ENCODE results near the gene OVOL3.
"Not testable (repeated sequence)": the region's sequence is repeated elsewhere in the genome, so short reads cannot be mapped to it uniquely, and the experiment has no call there.

The OVOL3 gene

DNA sequence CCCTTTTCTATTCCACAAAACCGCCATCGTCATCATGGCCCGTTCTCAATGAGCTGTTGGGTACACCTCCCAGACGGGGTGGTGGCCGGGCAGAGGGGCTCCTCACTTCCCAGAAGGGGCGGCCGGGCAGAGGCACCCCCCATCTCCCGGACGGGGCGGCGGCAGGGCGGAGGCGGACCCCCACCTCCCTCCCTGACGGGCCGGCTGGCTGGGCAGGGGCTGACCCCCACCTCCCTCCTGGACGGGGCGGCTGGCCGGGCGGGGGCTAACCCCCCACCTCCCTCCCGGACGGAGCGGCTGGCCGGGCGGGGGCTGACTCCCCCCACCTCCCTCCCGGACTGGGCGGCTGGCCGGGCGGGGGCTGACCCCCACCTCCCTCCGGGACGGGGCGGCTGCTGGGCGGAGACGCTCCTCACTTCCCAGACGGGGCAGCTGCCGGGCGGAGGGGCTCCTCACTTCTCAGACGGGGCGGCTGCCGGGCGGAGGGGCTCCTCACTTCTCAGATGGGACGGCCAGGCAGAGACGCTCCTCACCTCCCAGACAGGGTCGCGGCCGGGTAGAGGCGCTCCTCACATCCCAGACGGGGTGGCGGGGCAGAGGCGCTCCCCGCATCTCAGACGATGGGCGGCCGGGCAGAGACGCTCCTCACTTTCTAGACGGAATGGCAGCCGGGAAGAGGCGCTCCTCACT lies 42.0 kb upstream of the OVOL3 start:
- H4K91ac ChIP-seq (ENCODE audit: low read depth, low read length, poor library complexity); H2AK5ac ChIP-seq (ENCODE audit: low read depth, low read length); H3K4me1 ChIP-seq (ENCODE audit: control insufficient read depth in 2 of 2, insufficient read depth in 1 of 2, low read depth in 1 of 2, low read length in 2 of 2); H3K9ac ChIP-seq (ENCODE audit: low read depth, low read length, poor library complexity); H3K23ac ChIP-seq (ENCODE audit: low read depth, low read length, poor library complexity); H3K4me2 ChIP-seq (ENCODE audit: insufficient read depth, low read length, poor library complexity, severe bottlenecking); H2AFZ ChIP-seq (ENCODE audit: low read length); H3K14ac ChIP-seq (ENCODE audit: low read length); H3K4me3 ChIP-seq (ENCODE audit: low read length in 2 of 2); H2BK120ac ChIP-seq (ENCODE audit: low read depth, low read length); H3K27me3 ChIP-seq (ENCODE audit: control insufficient read depth in 3 of 3, insufficient read depth in 3 of 3, low read depth in 1 of 3, low read length in 3 of 3); H3K4ac ChIP-seq (ENCODE audit: low read length); H2BK15ac ChIP-seq (ENCODE audit: low read length); H2BK12ac ChIP-seq (ENCODE audit: low read length); H3K9me3 ChIP-seq (replicated peaks in 1 of 2; ENCODE audit: control insufficient read depth in 2 of 2, insufficient read depth in 1 of 2, low read depth in 1 of 2, low read length in 2 of 2); H3K18ac ChIP-seq (ENCODE audit: low read length); H2BK5ac ChIP-seq (ENCODE audit: low read length); H4K8ac ChIP-seq (ENCODE audit: low read depth, low read length); H3K27ac ChIP-seq (replicated peaks; ENCODE audit: low read length); H3K79me1 ChIP-seq (ENCODE audit: low read depth, low read length); DNase-seq (ENCODE audit: low spot score): not testable (repeated sequence)
- peaks cover 53 to 74% of the 10 kb centered on the region in 2 donors for H3K36me3 ChIP-seq (replicated peaks in 1 of 2; ENCODE audit: control insufficient read depth in 2 of 2, insufficient read depth in 2 of 2, low read length in 2 of 2)
- WGBS, 2 donors (ENCODE audit: extremely low coverage in 2 of 2, insufficient read length in 2 of 2, insufficient replicate concordance in 1 of 2), result no CpG with 5 or more reads among the region's 57 CpGs

DNA sequence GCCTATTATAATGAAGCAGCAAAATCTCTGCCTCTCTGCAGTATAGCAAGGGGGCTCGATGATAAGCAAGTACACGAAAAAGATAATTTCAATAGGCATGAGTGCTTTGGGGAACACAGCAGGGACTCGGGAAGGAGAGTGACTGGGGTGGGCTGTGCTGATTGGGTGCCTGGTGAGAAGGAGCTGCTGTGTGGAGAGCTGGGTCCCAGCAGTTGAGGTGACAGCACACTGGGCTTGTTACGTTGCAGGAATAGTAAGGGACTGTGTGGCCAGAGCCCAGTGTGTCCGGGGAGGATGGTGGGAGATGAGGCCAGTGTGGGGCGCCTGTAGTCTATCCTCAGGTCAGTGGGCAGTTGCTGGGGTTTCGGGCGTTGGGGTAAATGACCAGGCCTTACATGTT lies 38.9 kb upstream of the OVOL3 start:
- no peak overlapping the region for H2AFZ ChIP-seq (ENCODE audit: low read length)
- no peak overlapping the region for H2BK120ac ChIP-seq (ENCODE audit: low read depth, low read length)
- H3K9me3 ChIP-seq (replicated peaks in 1 of 2; ENCODE audit: control insufficient read depth in 2 of 2, insufficient read depth in 1 of 2, low read depth in 1 of 2, low read length in 2 of 2), result no peaks in the 10 kb centered on the region
- peaks cover 37 to 80% of the 10 kb centered on the region in 2 donors for H3K36me3 ChIP-seq (replicated peaks in 1 of 2; ENCODE audit: control insufficient read depth in 2 of 2, insufficient read depth in 2 of 2, low read length in 2 of 2)
- no peak overlapping the region for H4K8ac ChIP-seq (ENCODE audit: low read depth, low read length)
- H3K79me1 ChIP-seq (ENCODE audit: low read depth, low read length), result no peaks in the 10 kb centered on the region
- H3K4me3 ChIP-seq (ENCODE audit: low read length in 2 of 2), result no peak overlapping the region
- no peaks in the 10 kb centered on the region for H3K4me1 ChIP-seq (ENCODE audit: control insufficient read depth in 2 of 2, insufficient read depth in 1 of 2, low read depth in 1 of 2, low read length in 2 of 2)
- no peaks in the 10 kb centered on the region for H3K27me3 ChIP-seq (ENCODE audit: control insufficient read depth in 3 of 3, insufficient read depth in 3 of 3, low read depth in 1 of 3, low read length in 3 of 3)
- no peak overlapping the region for H2BK15ac ChIP-seq (ENCODE audit: low read length)
- H2BK5ac ChIP-seq (ENCODE audit: low read length), result no peak overlapping the region
- H4K91ac ChIP-seq (ENCODE audit: low read depth, low read length, poor library complexity), result no peak overlapping the region
- H3K4ac ChIP-seq (ENCODE audit: low read length), result no peak overlapping the region
- no peak overlapping the region for H2BK12ac ChIP-seq (ENCODE audit: low read length)
- H3K14ac ChIP-seq (ENCODE audit: low read length), result no peak overlapping the region
- DNase-seq (ENCODE audit: low spot score), result no peak
- H3K9ac ChIP-seq (ENCODE audit: low read depth, low read length, poor library complexity), result no peak overlapping the region
- no CpG with 5 or more reads among the region's 8 CpGs for WGBS, 2 donors (ENCODE audit: extremely low coverage in 2 of 2, insufficient read length in 2 of 2, insufficient replicate concordance in 1 of 2)
- no peak overlapping the region for H3K23ac ChIP-seq (ENCODE audit: low read depth, low read length, poor library complexity)
- H3K27ac ChIP-seq (replicated peaks; ENCODE audit: low read length), result no peak overlapping the region
- H2AK5ac ChIP-seq (ENCODE audit: low read depth, low read length), result no peak overlapping the region
- no peak overlapping the region for H3K18ac ChIP-seq (ENCODE audit: low read length)
- H3K4me2 ChIP-seq (ENCODE audit: insufficient read depth, low read length, poor library complexity, severe bottlenecking), result no peak overlapping the region

DNA sequence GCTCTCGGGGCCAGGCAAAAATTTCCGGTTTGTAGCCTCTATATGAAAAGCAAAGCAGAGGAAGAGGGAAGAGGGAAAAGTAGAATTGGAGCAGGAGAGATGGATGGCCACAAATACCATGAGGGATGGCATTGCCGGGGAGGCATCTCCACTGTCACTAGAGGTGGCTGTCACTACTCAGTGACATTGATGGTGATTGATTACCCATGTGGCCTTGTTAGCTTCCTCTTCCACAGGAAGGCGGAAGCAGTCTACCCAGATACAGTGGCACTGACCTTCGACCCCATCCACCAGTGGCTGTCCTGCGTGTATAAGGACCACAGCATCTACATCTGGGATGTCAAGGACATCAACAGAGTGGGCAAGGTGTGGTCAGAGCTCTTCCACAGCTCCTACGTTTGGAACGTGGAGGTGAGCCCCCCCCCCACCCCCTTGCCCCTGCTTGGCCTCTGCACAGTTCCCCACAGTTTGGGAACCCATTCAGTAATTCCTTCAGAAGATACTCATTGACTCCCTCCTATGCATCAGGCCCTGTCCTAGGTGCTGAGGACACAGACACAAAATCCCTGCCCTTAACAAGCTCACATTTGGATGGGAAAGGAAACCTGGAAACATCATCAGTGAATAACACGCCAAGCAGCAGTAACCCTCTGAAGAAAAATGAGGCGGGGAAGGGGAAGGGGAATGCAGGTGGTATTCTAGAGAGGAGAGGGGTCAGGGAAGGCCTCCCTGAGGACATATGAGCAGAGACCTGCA lies 37.6 kb upstream of the OVOL3 start:
- no peak overlapping the region for H3K4me3 ChIP-seq (ENCODE audit: low read length in 2 of 2)
- no peak overlapping the region for H2AFZ ChIP-seq (ENCODE audit: low read length)
- no peak overlapping the region for H4K8ac ChIP-seq (ENCODE audit: low read depth, low read length)
- H3K27ac ChIP-seq (replicated peaks; ENCODE audit: low read length), result no peak overlapping the region
- peaks cover 28 to 78% of the 10 kb centered on the region in 2 donors for H3K36me3 ChIP-seq (replicated peaks in 1 of 2; ENCODE audit: control insufficient read depth in 2 of 2, insufficient read depth in 2 of 2, low read length in 2 of 2)
- no peaks in the 10 kb centered on the region for H3K79me1 ChIP-seq (ENCODE audit: low read depth, low read length)
- H3K27me3 ChIP-seq (ENCODE audit: control insufficient read depth in 3 of 3, insufficient read depth in 3 of 3, low read depth in 1 of 3, low read length in 3 of 3), result no peaks in the 10 kb centered on the region
- H3K4me1 ChIP-seq (ENCODE audit: control insufficient read depth in 2 of 2, insufficient read depth in 1 of 2, low read depth in 1 of 2, low read length in 2 of 2), result no peaks in the 10 kb centered on the region
- H2BK120ac ChIP-seq (ENCODE audit: low read depth, low read length), result no peak overlapping the region
- no CpG with 5 or more reads among the region's 10 CpGs for WGBS, 2 donors (ENCODE audit: extremely low coverage in 2 of 2, insufficient read length in 2 of 2, insufficient replicate concordance in 1 of 2)
- no peak overlapping the region for H2BK12ac ChIP-seq (ENCODE audit: low read length)
- H3K9me3 ChIP-seq (replicated peaks in 1 of 2; ENCODE audit: control insufficient read depth in 2 of 2, insufficient read depth in 1 of 2, low read depth in 1 of 2, low read length in 2 of 2), result no peaks in the 10 kb centered on the region
- no peak overlapping the region for H3K4ac ChIP-seq (ENCODE audit: low read length)
- no peak overlapping the region for H3K14ac ChIP-seq (ENCODE audit: low read length)
- DNase-seq (ENCODE audit: low spot score), result no peak
- H3K4me2 ChIP-seq (ENCODE audit: insufficient read depth, low read length, poor library complexity, severe bottlenecking), result no peak overlapping the region
- H2BK5ac ChIP-seq (ENCODE audit: low read length), result no peak overlapping the region
- H2AK5ac ChIP-seq (ENCODE audit: low read depth, low read length), result no peak overlapping the region
- H2BK15ac ChIP-seq (ENCODE audit: low read length), result no peak overlapping the region
- peak overlapping the region; percentile 59 for H3K23ac ChIP-seq (ENCODE audit: low read depth, low read length, poor library complexity)
- H3K9ac ChIP-seq (ENCODE audit: low read depth, low read length, poor library complexity), result no peak overlapping the region
- H3K18ac ChIP-seq (ENCODE audit: low read length), result no peak overlapping the region
- no peak overlapping the region for H4K91ac ChIP-seq (ENCODE audit: low read depth, low read length, poor library complexity)

DNA sequence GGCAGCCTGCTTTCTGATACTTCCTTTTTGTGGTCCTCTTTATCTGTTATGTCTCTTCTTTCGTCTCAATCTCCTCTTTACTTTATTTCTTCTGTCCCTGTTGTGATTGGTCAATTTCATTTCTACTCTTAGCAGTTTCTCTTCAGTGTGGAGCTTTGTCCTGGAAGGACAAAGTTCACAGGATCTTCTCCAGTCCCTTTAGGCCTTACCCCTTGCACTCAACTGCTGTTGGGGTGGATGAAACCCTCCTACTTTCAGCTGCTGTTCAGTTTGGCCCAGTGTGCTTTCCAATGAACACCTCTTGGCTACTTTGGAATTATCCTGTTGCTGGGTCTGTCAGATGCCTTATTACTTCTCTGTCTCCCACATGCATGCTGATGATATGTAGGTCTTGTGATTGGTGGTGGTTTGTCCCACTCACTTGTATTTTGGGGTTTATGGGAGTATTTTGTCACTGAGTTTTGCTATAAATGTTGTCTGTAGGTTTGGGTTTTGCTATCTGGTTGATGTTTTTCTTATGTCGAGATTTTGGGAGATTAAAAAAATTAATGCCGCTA lies 31.5 kb upstream of the OVOL3 start:
- H3K9me3 ChIP-seq (replicated peaks in 1 of 2; ENCODE audit: control insufficient read depth in 2 of 2, insufficient read depth in 1 of 2, low read depth in 1 of 2, low read length in 2 of 2), result no peaks in the 10 kb centered on the region
- H2BK12ac ChIP-seq (ENCODE audit: low read length), result no peak overlapping the region
- H3K4ac ChIP-seq (ENCODE audit: low read length), result no peak overlapping the region
- no peak overlapping the region for H4K8ac ChIP-seq (ENCODE audit: low read depth, low read length)
- no peak overlapping the region for H3K4me2 ChIP-seq (ENCODE audit: insufficient read depth, low read length, poor library complexity, severe bottlenecking)
- peaks cover 34 to 89% of the 10 kb centered on the region in 2 donors for H3K36me3 ChIP-seq (replicated peaks in 1 of 2; ENCODE audit: control insufficient read depth in 2 of 2, insufficient read depth in 2 of 2, low read length in 2 of 2)
- WGBS, 2 donors (ENCODE audit: extremely low coverage in 2 of 2, insufficient read length in 2 of 2, insufficient replicate concordance in 1 of 2), result no CpG with 5 or more reads among the region's 3 CpGs
- no peak overlapping the region for H2BK120ac ChIP-seq (ENCODE audit: low read depth, low read length)
- no peaks in the 10 kb centered on the region for H3K4me1 ChIP-seq (ENCODE audit: control insufficient read depth in 2 of 2, insufficient read depth in 1 of 2, low read depth in 1 of 2, low read length in 2 of 2)
- H2BK5ac ChIP-seq (ENCODE audit: low read length), result no peak overlapping the region
- no peak for DNase-seq (ENCODE audit: low spot score)
- no peak overlapping the region for H3K18ac ChIP-seq (ENCODE audit: low read length)
- H3K23ac ChIP-seq (ENCODE audit: low read depth, low read length, poor library complexity), result no peak overlapping the region
- H3K4me3 ChIP-seq (ENCODE audit: low read length in 2 of 2), result no peak overlapping the region
- H2BK15ac ChIP-seq (ENCODE audit: low read length), result no peak overlapping the region
- H3K9ac ChIP-seq (ENCODE audit: low read depth, low read length, poor library complexity), result no peak overlapping the region
- no peak overlapping the region for H2AK5ac ChIP-seq (ENCODE audit: low read depth, low read length)
- H3K27me3 ChIP-seq (ENCODE audit: control insufficient read depth in 3 of 3, insufficient read depth in 3 of 3, low read depth in 1 of 3, low read length in 3 of 3), result no peaks in the 10 kb centered on the region
- H3K27ac ChIP-seq (replicated peaks; ENCODE audit: low read length), result no peak overlapping the region
- H3K79me1 ChIP-seq (ENCODE audit: low read depth, low read length), result peaks cover 3% of the 10 kb centered on the region
- H4K91ac ChIP-seq (ENCODE audit: low read depth, low read length, poor library complexity), result no peak overlapping the region
- no peak overlapping the region for H2AFZ ChIP-seq (ENCODE audit: low read length)
- H3K14ac ChIP-seq (ENCODE audit: low read length), result no peak overlapping the region
